Stimulated activated effector memory CD8-positive, alpha-beta T cell treated with anti-CD3 and anti-CD28 coated beads, Interleukin-12 subunit alpha, Interleukin-12 subunit beta, amount 100 ng/mL, for 72 hours (primary cell): ENCODE data around the gene PLEKHG2.

Experiments
- ATAC-seq: fragments of 150-1000 bp; cut with Tn5 transposase; 2 replicates; pipeline ENCODE4 v1.10.0; 2021
- DNase-seq, 2 donors: peaks; one replicate each; pipeline ENCODE4 v3.0.0; 2021 to 2022; ENCODE audit warnings: low spot score in 2 of 2
- H3K27ac Mint-ChIP-seq: one replicate; pipeline ENCODE4 v1.8.0; 2022; ENCODE audit warnings: mild to moderate bottlenecking, mixed read lengths
- H3K36me3 Mint-ChIP-seq: one replicate; pipeline ENCODE4 v1.8.0; 2022; ENCODE audit warnings: mild to moderate bottlenecking, mixed read lengths
- H3K4me1 Mint-ChIP-seq: one replicate; pipeline ENCODE4 v1.8.0; 2022; ENCODE audit warnings: mixed read lengths
- H3K4me3 Mint-ChIP-seq: one replicate; pipeline ENCODE4 v1.8.0; 2022; ENCODE audit warnings: mild to moderate bottlenecking, mixed read lengths
- H3K9me3 Mint-ChIP-seq: one replicate; pipeline ENCODE4 v1.8.0; 2022; ENCODE audit warnings: mixed read lengths

Gene PLEKHG2

DNA sequence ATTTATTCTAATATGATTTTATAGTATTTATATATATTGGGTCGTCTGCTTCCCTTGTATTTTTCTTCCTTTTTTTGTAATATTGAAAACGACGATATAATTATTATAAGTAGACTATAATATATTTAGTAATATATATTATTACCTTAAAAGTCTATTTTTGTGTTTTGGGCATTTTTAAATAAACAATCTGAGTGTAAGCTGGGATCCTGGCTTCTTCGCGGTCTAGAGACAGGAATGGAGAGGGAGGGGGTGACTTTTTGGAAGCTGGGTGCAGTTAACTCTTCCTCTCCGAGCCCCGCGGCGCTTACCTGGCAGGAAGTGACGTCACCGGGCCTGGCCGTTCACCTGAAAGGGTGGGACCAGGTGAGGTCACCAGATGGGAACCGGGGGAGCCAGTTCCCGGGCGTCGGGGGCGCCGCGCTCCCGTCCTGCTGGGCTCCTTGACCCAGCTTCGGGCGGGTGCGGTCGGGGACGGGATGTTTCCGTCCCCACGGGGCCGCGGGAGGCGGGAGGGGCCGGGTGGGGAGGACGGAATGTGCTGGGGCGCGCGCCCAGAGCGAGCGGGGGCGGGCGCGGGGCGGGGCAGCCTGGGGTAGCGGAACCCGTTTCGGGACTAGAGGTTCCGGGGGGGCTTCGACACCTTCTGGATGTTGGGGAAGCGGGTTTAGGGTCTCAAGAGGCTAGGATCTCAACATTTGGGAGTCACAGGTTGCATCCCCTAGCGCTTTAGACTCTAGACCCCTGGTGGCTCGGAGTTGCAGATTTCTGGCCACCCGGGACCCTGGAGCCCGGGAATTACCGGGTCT lies 3.1 kb upstream of the PLEKHG2 start:
- Mint-ChIP-seq H3K9me3 (no peaks in the 10 kb centered on the region), H3K36me3 (peaks cover 77% of the 10 kb centered on the region), H3K27ac (peak overlapping the region; percentile 100), H3K4me3 (peak overlapping the region; percentile 97), H3K4me1 (peaks cover 62% of the 10 kb centered on the region)
- peak; percentile 62 to 85 for DNase-seq
- ATAC-seq = peak; percentile 6

DNA sequence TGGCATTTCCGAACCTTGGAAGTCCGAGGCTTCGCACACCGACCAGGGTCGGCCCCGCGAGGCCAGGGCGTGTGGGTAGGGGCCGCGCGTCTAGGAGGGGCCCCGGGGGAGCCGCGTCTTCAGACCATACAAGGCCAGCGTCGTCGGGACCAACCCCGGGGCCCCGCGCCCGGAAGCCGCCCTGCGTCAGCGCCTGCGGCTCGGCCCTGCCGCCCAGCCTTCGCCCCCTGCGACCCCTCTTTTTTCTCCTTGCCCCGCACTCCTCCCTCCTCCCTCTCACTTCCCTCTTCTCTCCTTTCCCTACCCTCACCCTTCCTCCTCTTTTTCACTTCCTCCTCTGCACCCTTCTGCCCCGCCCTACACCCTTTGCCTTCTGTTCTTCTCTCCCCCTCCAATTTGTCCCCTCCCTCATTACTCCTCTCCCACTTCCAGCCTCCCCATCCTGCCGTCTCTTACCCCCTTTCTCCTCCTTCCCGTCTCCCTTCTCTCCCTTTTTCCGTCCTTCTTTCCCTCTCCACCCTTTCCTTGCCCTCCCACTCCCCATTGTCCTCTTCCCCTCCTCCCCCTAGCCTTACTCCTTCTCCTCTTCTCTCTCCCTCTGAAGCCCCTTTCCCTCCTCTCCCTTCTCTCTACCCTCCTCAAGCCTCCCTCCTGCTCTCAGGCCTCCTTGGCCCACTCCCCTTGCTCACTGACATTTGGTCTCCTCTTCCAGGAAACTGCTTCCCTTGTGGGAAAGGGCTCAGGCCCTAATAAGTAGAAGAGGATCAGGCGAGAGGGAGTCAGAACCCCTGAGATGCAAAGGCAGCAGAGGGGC lies 2.2 kb upstream of the PLEKHG2 start:
- no peaks in the 10 kb centered on the region for H3K9me3 Mint-ChIP-seq
- ATAC-seq (peak; percentile 32), DNase-seq (peak; percentile 50 to 81)
- peaks cover 81% of the 10 kb centered on the region for H3K36me3 Mint-ChIP-seq
- peaks cover 65% of the 10 kb centered on the region for H3K4me1 Mint-ChIP-seq
- H3K4me3 Mint-ChIP-seq = peak overlapping the region; percentile 97
- peak overlapping the region; percentile 100 for H3K27ac Mint-ChIP-seq

DNA sequence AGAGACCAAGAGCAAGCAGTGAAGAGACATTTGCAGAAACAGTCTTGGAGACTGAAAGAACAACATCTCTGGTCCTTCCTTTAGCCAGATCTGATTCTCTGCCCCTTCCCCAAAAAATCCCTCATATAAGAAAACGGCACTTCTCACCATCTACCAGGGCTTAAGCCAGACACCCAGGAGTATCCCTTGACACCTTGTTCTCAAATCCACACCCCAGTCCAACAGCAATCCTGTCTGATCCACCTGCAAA lies 1.7 kb upstream of the PLEKHG2 start:
- Mint-ChIP-seq H3K27ac (peak overlapping the region; percentile 100), H3K36me3 (peaks cover 84% of the 10 kb centered on the region), H3K4me1 (peaks cover 66% of the 10 kb centered on the region)

DNA sequence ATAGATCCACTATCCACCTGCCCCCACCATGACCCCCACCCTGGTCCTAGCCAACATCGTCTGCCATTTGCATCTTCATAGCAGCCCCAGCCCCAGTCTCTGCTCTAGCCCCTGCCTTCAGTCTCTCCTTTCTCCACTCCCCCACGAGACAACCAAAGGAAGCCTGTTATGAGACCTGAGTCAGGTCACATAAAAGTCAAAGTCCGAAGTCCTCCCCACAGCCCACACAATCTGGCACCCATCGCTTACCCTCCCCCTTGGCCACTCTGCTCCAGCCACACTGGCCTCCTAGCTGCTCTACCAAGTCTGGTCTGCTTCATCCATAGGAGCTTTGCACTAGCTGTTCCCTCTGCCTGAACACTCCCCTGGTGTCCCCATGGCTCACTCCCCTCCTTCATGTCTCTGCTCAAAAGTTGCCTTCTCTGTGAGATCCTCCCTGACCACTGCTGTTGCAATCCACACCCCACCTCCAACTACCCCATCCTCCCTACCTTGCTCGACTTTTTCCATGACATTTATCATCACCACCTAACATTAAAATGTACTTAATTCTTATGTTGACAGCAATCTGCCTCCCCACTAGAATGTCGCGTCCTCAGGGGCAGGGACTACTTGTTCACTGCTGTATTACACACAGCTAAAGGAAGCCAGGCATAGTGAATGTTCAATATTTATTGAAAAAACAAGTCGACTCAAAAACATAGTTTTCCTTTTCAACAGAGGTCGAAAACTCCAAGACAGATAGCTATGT lies 1.2 kb upstream of the PLEKHG2 start:
- Mint-ChIP-seq H3K4me1 (peaks cover 61% of the 10 kb centered on the region), H3K36me3 (peaks cover 79% of the 10 kb centered on the region), H3K9me3 (no peaks in the 10 kb centered on the region), H3K27ac (peak overlapping the region; percentile 100), H3K4me3 (peak overlapping the region; percentile 97)
- DNase-seq (no peak), ATAC-seq (no peak)

More for the DNA sequence above, 1.7 kb upstream of the PLEKHG2 start:
- DNase-seq = no peak
- H3K9me3 Mint-ChIP-seq = no peaks in the 10 kb centered on the region
- peak overlapping the region; percentile 97 for H3K4me3 Mint-ChIP-seq
- ATAC-seq = no peak

DNA sequence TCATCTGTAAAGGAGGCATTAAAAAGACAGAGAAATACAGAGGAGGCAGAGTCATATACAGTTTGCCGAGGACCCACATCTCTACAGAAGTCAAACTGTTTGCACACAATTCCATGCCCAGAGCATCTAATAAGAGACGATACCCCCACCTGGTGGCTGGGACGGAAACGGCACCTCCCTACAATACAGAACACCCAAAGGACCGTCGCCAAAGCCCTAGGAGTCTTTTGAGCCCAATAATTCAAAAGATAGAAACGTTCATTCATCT lies 703 bp upstream of the PLEKHG2 start:
- no peaks in the 10 kb centered on the region for H3K9me3 Mint-ChIP-seq
- peak overlapping the region; percentile 100 for H3K27ac Mint-ChIP-seq
- peaks cover 74% of the 10 kb centered on the region for H3K36me3 Mint-ChIP-seq
- DNase-seq (peak; percentile 83 to 95), ATAC-seq (peak; percentile 60)
- peak overlapping the region; percentile 97 for H3K4me3 Mint-ChIP-seq
- peaks cover 58% of the 10 kb centered on the region for H3K4me1 Mint-ChIP-seq

DNA sequence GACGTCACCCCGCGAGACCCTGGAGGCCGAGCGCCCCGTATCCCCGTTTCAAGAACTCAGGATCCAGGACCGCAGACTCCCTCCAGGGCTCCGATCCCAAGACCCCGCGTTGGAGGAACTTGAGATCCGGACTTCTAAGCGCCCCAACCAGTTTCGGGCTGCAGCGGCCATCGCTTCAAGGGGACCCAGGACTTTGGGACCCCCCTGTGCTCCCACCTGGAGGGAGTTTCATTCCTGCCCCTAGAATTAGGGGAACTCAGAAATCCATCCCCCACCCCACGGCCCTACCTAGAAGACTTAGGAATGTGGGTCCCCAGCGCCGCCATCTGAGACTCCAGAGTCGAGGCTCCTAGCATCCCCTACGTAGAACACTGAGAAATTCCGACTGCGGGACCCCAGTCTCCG lies 400 bp downstream of the PLEKHG2 start:
- Mint-ChIP-seq H3K36me3 (peaks cover 72% of the 10 kb centered on the region), H3K4me3 (peak overlapping the region; percentile 97), H3K4me1 (peaks cover 57% of the 10 kb centered on the region), H3K9me3 (no peaks in the 10 kb centered on the region), H3K27ac (peak overlapping the region; percentile 100)
- peak in 1 of 2 donors; percentile 71 for DNase-seq
- ATAC-seq = no peak

DNA sequence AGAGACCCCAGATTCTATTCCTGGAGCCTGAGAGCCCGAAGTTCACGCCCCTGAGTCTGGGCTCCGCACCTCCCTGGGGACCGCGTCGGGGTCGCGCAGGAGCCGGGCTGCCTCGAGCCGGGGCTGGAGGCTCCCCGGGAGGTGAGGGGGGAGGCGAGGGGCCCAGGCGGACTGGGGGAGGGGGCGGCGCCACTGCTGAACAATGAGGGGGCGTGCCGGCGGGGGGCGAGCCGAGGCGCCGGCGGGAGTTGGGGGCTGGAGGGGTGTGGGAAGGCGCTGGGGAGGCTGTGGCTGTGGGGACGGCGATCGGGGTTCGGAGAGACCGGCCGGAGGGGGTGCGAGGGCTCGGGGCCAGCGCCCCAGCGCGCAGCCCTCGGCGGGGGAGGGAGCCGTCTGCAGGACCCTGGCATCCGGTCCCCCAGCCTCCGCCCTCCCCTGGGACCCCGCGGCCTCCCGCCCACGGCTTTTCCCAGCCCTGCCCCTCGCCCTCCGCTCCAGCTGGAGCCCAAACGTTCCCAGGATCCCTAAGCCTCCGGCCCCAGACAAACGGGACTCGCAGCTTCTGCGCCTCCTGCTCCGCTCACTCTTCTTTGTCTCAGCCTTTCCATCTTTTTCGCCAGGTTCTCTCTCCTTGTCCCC lies 922 bp downstream of the PLEKHG2 start:
- peak overlapping the region; percentile 100 for H3K27ac Mint-ChIP-seq
- DNase-seq (no peak), ATAC-seq (no peak)
- peaks cover 72% of the 10 kb centered on the region for H3K36me3 Mint-ChIP-seq
- H3K4me1 Mint-ChIP-seq = peaks cover 52% of the 10 kb centered on the region
- no peaks in the 10 kb centered on the region for H3K9me3 Mint-ChIP-seq
- peak overlapping the region; percentile 97 for H3K4me3 Mint-ChIP-seq

DNA sequence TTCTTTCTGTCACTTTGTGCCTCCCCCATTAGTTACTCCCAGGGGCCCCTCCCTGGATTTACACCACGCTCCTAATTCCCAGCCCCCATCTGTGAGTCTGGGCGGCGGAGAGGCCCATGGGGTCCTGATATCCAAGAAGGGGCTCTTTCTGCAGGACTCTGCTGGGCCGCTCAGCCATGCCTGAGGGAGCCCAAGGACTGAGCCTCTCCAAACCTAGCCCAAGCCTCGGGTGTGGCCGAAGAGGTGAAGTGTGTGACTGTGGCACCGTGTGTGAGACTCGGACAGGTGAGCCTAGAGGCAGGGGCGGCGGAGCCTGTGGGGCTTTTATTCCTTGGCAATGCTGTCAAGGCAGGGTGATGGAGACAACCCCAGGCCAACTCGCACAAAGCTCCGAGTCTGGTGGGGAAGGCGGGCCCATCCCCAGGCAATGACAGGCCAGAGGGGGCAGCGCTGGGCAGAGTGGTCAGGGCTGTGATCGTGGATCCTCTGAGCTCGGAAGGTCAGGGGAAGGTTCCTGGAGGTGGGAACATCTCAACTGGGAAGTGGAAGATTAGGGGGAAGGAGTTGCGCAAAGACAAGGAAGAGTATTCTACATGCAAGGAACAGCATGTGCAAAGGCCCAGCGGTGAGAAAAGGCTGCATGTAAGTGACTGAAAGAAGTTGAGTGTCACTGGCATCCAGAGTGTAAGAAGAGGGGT lies 1.6 kb downstream of the PLEKHG2 start:
- H3K27ac Mint-ChIP-seq = peak overlapping the region; percentile 92
- ATAC-seq (no peak), DNase-seq (no peak)
- peak overlapping the region; percentile 97 for H3K4me3 Mint-ChIP-seq
- peaks cover 72% of the 10 kb centered on the region for H3K36me3 Mint-ChIP-seq
- no peaks in the 10 kb centered on the region for H3K9me3 Mint-ChIP-seq
- H3K4me1 Mint-ChIP-seq = peaks cover 46% of the 10 kb centered on the region

DNA sequence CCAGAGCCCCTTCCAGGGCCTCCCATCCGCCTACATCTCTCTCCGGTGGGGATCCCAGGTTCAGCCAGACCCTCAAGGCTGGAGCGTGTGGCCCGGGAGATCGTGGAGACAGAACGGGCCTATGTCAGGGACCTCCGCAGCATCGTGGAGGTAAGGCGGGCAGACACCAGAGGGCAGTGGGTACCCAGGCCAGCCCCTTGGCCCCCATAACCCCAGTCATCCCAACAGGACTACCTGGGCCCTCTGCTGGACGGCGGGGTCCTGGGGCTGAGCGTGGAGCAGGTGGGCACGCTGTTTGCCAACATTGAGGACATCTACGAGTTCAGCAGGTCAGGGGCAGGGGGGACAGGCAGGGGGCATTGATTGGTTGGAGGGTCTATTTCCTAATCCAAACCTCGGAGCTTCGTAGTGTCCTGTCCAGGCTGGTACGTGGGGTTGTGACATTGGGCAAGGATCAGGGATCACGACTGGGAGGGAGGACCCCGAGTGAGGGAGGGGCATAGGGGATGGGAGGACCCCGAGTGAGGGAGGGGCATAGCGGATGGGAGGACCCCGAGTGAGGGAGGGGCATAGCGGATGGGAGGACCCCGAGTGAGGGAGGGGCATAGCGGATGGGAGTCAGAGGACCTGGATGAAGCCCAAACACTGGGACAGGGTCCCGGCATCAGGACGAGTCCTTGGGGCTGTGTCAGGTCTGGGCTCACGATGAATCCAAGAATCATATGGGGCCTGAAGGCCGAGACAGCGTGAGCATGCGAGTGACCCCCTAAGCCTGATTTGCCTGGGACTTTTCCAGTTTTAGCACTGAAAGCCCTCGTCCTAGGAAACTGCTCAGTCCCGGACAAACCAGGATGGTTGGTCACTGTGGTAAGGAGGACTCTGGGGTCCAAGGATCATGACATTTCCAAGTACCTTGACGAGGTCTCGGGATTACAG lies 2.9 kb downstream of the PLEKHG2 start:
- no peak for ATAC-seq
- Mint-ChIP-seq H3K27ac (no peak overlapping the region), H3K4me3 (peak overlapping the region; percentile 97), H3K36me3 (peaks cover 68% of the 10 kb centered on the region), H3K9me3 (no peaks in the 10 kb centered on the region), H3K4me1 (peaks cover 41% of the 10 kb centered on the region)
- no peak for DNase-seq

DNA sequence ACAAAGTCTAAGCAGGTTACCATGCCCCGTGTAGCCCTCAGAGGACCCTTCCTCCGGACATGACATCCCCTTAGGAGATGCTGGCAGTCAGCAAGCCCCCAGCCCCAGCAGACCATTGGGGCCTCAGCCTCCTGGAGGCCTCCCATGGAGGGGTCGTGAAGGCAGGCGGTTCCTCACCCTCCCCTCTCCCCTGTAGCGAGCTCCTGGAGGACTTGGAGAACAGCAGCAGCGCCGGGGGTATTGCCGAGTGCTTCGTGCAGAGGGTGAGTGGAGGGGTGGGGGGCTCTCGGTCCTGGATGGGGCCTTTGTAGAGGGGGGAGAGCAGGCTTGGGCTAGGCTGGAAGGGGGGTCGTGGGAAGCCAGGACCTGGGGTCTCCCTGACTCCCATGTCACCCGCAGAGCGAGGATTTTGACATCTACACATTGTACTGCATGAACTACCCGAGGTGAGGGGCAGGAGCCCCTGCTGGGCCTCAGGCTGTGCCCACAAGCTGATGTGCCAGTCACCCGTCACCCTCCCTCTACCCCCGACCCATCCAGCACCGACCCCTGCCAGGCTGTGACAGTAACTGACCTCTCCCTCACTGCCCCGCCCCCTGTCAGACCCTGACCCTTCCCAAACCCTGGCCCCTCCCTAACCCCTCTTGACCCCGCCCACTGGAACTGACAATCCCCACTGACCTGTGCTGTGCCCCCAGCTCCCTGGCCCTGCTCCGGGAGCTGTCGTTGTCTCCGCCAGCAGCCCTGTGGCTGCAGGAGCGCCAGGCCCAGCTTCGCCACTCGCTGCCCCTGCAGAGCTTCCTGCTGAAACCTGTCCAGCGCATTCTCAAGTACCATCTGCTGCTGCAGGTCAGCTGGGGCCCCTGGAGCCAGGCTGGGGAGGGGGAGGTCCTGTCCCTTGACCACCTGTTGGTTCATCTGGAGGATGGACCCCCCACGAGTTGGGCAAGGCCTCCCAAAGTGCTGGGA lies 4.0 kb downstream of the PLEKHG2 start:
- Mint-ChIP-seq H3K9me3 (no peaks in the 10 kb centered on the region), H3K4me3 (no peak overlapping the region), H3K4me1 (peaks cover 30% of the 10 kb centered on the region), H3K27ac (no peak overlapping the region), H3K36me3 (peaks cover 61% of the 10 kb centered on the region)
- ATAC-seq (no peak), DNase-seq (no peak)

DNA sequence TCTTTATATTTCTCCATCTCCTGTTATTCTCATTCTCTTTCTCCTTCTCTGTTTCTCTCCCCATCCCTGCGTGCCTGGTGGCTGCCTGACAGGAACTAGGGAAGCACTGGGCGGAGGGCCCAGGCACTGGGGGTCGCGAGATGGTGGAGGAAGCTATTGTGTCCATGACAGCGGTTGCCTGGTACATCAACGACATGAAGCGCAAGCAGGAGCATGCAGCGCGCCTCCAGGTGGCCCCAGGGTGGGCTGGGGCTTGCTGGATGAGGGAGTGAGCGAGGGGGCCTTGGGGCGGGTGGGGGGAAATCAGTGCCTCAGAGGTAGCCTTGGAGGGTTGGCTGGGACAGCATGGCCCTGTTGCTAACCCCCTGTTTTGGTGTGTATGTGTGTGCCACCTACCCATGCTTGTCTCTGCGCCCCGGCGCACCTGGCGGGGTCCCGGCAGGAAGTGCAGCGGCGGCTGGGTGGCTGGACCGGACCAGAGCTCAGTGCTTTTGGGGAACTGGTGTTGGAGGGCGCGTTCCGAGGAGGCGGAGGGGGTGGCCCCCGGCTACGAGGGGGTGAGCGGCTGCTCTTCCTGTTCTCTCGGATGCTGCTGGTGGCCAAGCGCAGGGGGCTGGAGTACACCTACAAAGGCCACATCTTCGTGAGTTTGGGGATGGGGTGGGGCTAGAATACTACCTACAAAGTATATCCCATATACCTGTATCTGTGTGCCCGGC lies 5.2 kb downstream of the PLEKHG2 start:
- no peaks in the 10 kb centered on the region for H3K9me3 Mint-ChIP-seq
- peaks cover 61% of the 10 kb centered on the region for H3K36me3 Mint-ChIP-seq
- ATAC-seq (no peak), DNase-seq (no peak)
- no peak overlapping the region for H3K4me3 Mint-ChIP-seq
- no peak overlapping the region for H3K27ac Mint-ChIP-seq
- H3K4me1 Mint-ChIP-seq = peaks cover 20% of the 10 kb centered on the region

DNA sequence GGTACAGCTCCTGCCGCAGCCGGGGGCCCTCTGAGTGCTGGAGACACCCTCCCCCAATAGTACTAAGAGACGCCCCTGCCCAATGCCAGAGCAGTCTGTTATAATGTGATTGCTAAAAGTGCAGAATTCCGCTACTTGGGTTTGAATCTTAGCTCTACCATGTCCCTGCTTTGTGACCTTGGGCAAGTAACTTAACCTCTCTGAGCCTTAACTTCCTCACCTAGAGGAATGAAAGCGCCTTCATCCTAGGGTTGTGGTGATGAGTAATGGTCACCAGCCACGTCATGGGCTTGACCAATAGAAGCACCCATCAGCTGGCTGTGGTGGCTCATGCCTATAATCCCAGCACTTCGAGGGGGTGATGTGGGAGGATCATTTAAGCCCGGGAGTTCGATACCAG lies 6.5 kb downstream of the PLEKHG2 start:
- Mint-ChIP-seq H3K4me3 (no peak overlapping the region), H3K4me1 (peaks cover 15% of the 10 kb centered on the region), H3K27ac (no peak overlapping the region), H3K9me3 (no peaks in the 10 kb centered on the region), H3K36me3 (peaks cover 69% of the 10 kb centered on the region)
- DNase-seq = no peak
- no peak for ATAC-seq

DNA sequence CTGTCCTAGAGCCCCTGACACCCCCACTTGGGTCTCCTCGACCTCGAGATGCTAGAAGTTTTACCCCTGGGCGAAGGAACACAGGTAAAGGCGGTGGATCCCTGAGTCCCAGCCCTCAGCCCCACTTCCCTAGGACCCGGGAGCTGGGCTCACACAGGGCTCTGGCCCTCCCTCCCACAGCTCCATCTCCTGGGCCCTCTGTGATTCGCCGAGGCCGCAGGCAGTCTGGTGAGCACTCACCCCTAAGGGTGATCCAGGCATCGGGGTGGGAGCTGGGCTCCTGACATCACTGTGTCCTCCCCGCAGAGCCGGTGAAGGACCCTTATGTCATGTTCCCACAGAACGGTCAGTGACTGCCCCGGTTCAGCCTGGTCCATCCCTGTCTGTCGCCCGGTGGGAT lies 8.3 kb downstream of the PLEKHG2 start:
- no peak overlapping the region for H3K27ac Mint-ChIP-seq
- ATAC-seq (no peak), DNase-seq (no peak)
- H3K9me3 Mint-ChIP-seq = no peaks in the 10 kb centered on the region
- H3K4me1 Mint-ChIP-seq = no peaks in the 10 kb centered on the region
- H3K4me3 Mint-ChIP-seq = no peak overlapping the region
- peaks cover 65% of the 10 kb centered on the region for H3K36me3 Mint-ChIP-seq
